KG1 (cell line): ENCODE data around the gene ZSWIM1.

Source experiments
- DNase-seq: peaks from one replicate; lab custom pipeline; 2025; lab: John Stamatoyannopoulos, UW

ZSWIM1 gene

GRCh38 chr20:45909336-45909808 is 28.3 kb downstream of the ZSWIM1 start:
- no peak for DNase-seq

- DNase-seq = no peak
Measured at GRCh38 chr20:45909817-45910669, 29.0 kb downstream of the ZSWIM1 start.

- DNase-seq = no peak
Measured at GRCh38 chr20:45910670-45911485, 29.9 kb downstream of the ZSWIM1 start.

- DNase-seq = no peak
Measured at GRCh38 chr20:45911486-45912343, 30.7 kb downstream of the ZSWIM1 start, which contains the start of gene PLTP. Gene PLTP (minus strand): TSS chr20:45912155. CDS start chr20:45911452, 703 bp downstream.

GRCh38 chr20:45912344-45912682 is 31.3 kb downstream of the ZSWIM1 start:
- DNase-seq = no peak

- DNase-seq = no peak
Measured at GRCh38 chr20:45913116-45913515, 32.1 kb downstream of the ZSWIM1 start.

GRCh38 chr20:45917790-45918141 is 36.7 kb downstream of the ZSWIM1 start:
- no peak for DNase-seq

- no peak for DNase-seq
Measured at GRCh38 chr20:45918182-45918737, 37.2 kb downstream of the ZSWIM1 start.

GRCh38 chr20:45918779-45919537 is 37.9 kb downstream of the ZSWIM1 start:
- no peak for DNase-seq

GRCh38 chr20:45919542-45920399 is 38.7 kb downstream of the ZSWIM1 start:
- DNase-seq = no peak

GRCh38 chr20:45920462-45921336 is 39.7 kb downstream of the ZSWIM1 start:
- no peak for DNase-seq

GRCh38 chr20:45921337-45922189 is 40.5 kb downstream of the ZSWIM1 start:
- no peak for DNase-seq

GRCh38 chr20:45924391-45925261 is 43.6 kb downstream of the ZSWIM1 start:
- DNase-seq = no peak

- DNase-seq = no peak
Measured at GRCh38 chr20:45925821-45926506, 44.9 kb downstream of the ZSWIM1 start.

GRCh38 chr20:45926731-45927070 is 45.7 kb downstream of the ZSWIM1 start:
- DNase-seq = no peak

- no peak for DNase-seq
Measured at GRCh38 chr20:45927071-45927878, 46.2 kb downstream of the ZSWIM1 start.
